H1 (cell line): Measurements from ENCODE around the gene TFF2. TPM values are rescaled to one million over a fixed set of nuclear protein-coding genes. Genes with fewer than 3 reads are reported as not detected.

Source experiments
- HDAC6 ChIP-seq: IDR thresholded peaks from one replicate; pipeline ENCODE4 v1.7.1; 2012; ENCODE audit warnings: low read depth, mild to moderate bottlenecking, inconsistent platforms, low read length, moderate library complexity
- polyA plus RNA-seq, 7 experiments: library from polyadenylated mRNA; depleted of rRNA in 3 of 7; stranded (reverse) in 5 of 7; unstranded in 2 of 7; fragments of >200 nt in 5 of 7; fragments of 200-250 nt in 2 of 7; gene quantifications; 1 replicate in 5 of 7; 2 replicates in 1 of 7; 4 replicates in 1 of 7; pipeline versions ENCODE4 v1.2.1 to v1.2.3, GENCODE V29; 2011 to 2013; ENCODE audit warnings: missing spikeins in 2 of 7, mixed read lengths in 2 of 7
- total RNA-seq: library from RNA; stranded (reverse); fragmentation: NEBNext Ultra II Directional; extraction: Animal tissue kit (Norgen Biotek cat#: 25700); gene quantifications from 2 replicates; pipeline ENCODE4 v1.2.1, GENCODE V29; 2021
- TF ChIP-seq, protein P1 (sequence below): fragments of 300-600 bp; sonication (generic); IDR thresholded peaks from 2 replicates; pipeline ENCODE4 v1.7.1; 2012; ENCODE audit warnings: low read length, moderate library complexity, mild to moderate bottlenecking, inconsistent platforms; ENCODE audit not compliant: insufficient replicate concordance

TFF2 gene
- total and polyA plus RNA-seq, 2 of the 8 experiments (the other 6 are each of a cell fraction or from before 2014, with no cell fraction given) = not detected

DNA sequence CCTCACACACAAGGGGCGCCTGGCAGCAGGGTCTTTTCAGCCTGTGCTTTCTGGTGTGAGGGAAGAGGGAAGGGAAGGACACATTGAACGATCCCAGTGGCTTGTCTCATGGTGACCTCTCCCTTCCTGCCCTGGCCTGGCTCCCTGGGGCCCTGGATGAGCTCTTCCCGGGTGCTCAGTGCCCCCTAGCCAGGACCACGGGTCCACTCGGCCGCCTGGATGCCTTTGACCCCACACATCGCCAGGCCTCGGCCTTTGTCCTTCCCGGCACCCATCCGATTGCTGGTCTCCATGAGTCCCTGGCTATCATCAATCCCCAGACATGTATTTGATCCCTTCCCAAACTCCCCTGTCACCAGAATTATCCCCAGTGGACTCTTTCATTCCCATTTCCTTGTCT is 29.6 kb downstream of the TFF2 start (continued):
- TF ChIP-seq, protein P1, sequence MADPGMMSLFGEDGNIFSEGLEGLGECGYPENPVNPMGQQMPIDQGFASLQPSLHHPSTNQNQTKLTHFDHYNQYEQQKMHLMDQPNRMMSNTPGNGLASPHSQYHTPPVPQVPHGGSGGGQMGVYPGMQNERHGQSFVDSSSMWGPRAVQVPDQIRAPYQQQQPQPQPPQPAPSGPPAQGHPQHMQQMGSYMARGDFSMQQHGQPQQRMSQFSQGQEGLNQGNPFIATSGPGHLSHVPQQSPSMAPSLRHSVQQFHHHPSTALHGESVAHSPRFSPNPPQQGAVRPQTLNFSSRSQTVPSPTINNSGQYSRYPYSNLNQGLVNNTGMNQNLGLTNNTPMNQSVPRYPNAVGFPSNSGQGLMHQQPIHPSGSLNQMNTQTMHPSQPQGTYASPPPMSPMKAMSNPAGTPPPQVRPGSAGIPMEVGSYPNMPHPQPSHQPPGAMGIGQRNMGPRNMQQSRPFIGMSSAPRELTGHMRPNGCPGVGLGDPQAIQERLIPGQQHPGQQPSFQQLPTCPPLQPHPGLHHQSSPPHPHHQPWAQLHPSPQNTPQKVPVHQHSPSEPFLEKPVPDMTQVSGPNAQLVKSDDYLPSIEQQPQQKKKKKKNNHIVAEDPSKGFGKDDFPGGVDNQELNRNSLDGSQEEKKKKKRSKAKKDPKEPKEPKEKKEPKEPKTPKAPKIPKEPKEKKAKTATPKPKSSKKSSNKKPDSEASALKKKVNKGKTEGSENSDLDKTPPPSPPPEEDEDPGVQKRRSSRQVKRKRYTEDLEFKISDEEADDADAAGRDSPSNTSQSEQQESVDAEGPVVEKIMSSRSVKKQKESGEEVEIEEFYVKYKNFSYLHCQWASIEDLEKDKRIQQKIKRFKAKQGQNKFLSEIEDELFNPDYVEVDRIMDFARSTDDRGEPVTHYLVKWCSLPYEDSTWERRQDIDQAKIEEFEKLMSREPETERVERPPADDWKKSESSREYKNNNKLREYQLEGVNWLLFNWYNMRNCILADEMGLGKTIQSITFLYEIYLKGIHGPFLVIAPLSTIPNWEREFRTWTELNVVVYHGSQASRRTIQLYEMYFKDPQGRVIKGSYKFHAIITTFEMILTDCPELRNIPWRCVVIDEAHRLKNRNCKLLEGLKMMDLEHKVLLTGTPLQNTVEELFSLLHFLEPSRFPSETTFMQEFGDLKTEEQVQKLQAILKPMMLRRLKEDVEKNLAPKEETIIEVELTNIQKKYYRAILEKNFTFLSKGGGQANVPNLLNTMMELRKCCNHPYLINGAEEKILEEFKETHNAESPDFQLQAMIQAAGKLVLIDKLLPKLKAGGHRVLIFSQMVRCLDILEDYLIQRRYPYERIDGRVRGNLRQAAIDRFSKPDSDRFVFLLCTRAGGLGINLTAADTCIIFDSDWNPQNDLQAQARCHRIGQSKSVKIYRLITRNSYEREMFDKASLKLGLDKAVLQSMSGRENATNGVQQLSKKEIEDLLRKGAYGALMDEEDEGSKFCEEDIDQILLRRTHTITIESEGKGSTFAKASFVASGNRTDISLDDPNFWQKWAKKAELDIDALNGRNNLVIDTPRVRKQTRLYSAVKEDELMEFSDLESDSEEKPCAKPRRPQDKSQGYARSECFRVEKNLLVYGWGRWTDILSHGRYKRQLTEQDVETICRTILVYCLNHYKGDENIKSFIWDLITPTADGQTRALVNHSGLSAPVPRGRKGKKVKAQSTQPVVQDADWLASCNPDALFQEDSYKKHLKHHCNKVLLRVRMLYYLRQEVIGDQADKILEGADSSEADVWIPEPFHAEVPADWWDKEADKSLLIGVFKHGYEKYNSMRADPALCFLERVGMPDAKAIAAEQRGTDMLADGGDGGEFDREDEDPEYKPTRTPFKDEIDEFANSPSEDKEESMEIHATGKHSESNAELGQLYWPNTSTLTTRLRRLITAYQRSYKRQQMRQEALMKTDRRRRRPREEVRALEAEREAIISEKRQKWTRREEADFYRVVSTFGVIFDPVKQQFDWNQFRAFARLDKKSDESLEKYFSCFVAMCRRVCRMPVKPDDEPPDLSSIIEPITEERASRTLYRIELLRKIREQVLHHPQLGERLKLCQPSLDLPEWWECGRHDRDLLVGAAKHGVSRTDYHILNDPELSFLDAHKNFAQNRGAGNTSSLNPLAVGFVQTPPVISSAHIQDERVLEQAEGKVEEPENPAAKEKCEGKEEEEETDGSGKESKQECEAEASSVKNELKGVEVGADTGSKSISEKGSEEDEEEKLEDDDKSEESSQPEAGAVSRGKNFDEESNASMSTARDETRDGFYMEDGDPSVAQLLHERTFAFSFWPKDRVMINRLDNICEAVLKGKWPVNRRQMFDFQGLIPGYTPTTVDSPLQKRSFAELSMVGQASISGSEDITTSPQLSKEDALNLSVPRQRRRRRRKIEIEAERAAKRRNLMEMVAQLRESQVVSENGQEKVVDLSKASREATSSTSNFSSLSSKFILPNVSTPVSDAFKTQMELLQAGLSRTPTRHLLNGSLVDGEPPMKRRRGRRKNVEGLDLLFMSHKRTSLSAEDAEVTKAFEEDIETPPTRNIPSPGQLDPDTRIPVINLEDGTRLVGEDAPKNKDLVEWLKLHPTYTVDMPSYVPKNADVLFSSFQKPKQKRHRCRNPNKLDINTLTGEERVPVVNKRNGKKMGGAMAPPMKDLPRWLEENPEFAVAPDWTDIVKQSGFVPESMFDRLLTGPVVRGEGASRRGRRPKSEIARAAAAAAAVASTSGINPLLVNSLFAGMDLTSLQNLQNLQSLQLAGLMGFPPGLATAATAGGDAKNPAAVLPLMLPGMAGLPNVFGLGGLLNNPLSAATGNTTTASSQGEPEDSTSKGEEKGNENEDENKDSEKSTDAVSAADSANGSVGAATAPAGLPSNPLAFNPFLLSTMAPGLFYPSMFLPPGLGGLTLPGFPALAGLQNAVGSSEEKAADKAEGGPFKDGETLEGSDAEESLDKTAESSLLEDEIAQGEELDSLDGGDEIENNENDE = no peak
- no peak for TF ChIP-seq HDAC6
